ENCODE data around the gene TMBIM1.

Gene TMBIM1

DNA sequence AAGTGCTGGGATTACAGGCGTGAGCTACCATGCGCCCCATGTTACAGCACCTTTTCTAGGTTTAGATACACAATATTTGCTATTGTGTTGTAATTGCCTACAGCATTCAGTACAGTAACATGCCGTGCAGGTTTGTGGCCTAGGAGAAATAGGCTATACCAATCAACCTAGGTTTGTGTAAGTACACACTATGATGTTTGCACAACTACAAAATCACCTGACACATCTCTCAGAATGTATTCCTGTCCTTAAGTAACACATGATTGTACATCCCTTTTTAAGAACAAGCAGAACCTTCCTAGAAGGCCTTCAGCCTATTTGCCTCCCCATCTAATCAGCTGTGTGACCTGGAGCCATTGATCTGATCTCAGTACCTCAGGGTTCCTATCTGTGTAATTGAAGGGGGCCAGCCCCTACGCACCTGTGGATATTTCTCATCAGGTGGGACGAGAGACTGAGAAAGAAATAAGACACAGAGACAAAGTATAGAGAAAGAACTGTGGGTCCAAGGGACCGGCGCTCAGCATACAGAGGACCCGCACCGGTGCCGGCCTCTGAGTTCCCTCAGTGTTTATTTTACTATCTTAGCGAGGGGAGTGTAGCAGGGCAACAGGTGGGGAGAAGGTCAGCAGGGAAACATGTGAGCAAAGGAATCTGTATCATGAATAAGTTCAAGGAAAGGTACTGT lies 18.7 kb upstream of the TMBIM1 start:
- no peak overlapping the region for H3K4me3 ChIP-seq (ENCODE audit: low read length)
- no peak for TF ChIP-seq ZNF274 (IDR thresholded peaks at IDR 0.05; ENCODE audit: low read depth, low read length)

DNA sequence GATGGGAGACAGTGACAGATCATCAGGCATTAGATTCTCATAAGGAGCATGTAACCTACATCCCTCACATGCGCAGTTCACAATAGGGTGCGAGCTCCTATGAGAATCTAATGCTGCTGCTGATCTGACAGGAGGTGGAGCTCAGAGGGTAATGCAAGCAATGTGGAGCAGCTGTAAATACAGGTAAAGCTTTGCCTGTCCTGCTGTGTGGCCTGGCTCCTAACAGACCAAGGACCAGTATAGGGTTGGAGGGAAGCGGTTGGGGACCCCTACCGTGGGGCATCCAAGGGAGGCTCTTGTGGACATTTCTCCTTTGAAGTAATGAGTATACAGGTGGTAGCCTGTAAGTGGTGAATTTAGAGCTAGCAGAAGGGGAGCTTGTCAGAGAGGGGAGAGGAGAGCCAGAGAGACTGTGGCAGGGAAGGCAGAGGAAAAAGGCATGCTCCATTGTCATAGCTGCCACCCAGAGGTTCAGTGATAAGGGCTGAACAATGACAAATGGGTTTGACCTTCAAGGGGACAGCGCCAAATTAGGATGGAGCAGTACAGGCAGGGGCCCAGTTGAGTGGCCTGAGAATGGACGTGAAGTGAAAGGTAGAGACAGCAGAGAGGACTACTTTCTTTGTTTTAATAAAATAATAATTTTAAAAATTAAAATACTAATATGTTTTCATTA lies 15.2 kb upstream of the TMBIM1 start:
- H3K4me3 ChIP-seq (ENCODE audit: low read length) = no peak overlapping the region
- no peak for TF ChIP-seq ZNF274 (IDR thresholded peaks at IDR 0.05; ENCODE audit: low read depth, low read length)

- H3K4me3 ChIP-seq (ENCODE audit: low read length) = no peak overlapping the region
- no peak for TF ChIP-seq ZNF274 (IDR thresholded peaks at IDR 0.05; ENCODE audit: low read depth, low read length)
These were observed 14.0 kb upstream of the TMBIM1 start for GRCh38 chr2:218306184-218306920.

- H3K4me3 ChIP-seq (ENCODE audit: low read length) = no peak overlapping the region
These were observed 13.1 kb upstream of the TMBIM1 start for GRCh38 chr2:218305383-218305782.

GRCh38 chr2:218301176-218301819 lies 9.0 kb upstream of the TMBIM1 start:
- no peak overlapping the region for H3K4me3 ChIP-seq (ENCODE audit: low read length)
- TF ChIP-seq ZNF274 (IDR thresholded peaks at IDR 0.05; ENCODE audit: low read depth, low read length) = no peak

More at GRCh38 chr2:218305383-218305782, 13.1 kb upstream of the TMBIM1 start:
- no peak for TF ChIP-seq ZNF274 (IDR thresholded peaks at IDR 0.05; ENCODE audit: low read depth, low read length)

DNA sequence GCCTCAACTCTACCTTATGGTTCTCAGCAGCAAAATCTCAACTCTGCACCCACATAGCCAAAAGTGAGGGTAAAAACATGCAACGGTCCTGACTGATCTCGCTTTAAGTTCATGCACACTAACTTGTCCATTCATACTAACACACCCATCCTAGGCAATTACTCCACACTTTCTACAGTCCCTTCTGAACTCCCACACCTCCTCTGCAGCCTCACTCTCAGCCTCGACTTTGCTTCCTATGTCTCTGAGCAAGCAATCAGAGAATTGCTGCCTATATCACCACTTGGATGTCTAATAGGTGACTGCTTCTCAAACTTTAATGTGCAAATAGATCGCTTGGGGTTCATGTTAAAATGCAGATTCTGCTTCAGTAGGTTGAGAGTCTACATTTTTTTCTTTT lies 7.8 kb upstream of the TMBIM1 start:
- no peak for TF ChIP-seq ZNF274 (IDR thresholded peaks at IDR 0.05; ENCODE audit: low read depth, low read length)

GRCh38 chr2:218298314-218298875 lies 6.1 kb upstream of the TMBIM1 start:
- no peak for TF ChIP-seq ZNF274 (IDR thresholded peaks at IDR 0.05; ENCODE audit: low read depth, low read length)
- no peak overlapping the region for H3K4me3 ChIP-seq (ENCODE audit: low read length)

More for the DNA sequence above, 7.8 kb upstream of the TMBIM1 start:
- no peak overlapping the region for H3K4me3 ChIP-seq (ENCODE audit: low read length)

DNA sequence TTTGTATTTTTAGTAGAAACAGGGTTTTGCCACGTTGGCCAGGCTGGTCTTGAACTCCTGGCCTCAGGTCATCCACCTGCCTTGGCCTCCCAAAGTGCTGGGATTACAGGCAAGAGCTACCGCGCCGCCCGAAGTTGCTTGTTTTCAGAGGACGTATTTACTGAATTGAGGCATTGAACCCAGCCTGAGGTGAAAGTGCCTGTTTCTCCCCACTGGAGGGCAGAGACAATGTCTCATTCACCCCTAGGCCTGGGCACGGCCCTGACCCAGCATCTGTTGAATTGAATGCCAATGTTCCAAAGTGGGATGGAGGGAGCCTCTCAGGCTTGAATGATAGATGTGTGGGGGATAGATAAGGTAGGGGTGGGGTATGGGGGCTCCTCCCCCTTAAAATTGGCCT lies 4.5 kb upstream of the TMBIM1 start:
- H3K4me3 ChIP-seq (ENCODE audit: low read length) = no peak overlapping the region
- no peak for TF ChIP-seq ZNF274 (IDR thresholded peaks at IDR 0.05; ENCODE audit: low read depth, low read length)

DNA sequence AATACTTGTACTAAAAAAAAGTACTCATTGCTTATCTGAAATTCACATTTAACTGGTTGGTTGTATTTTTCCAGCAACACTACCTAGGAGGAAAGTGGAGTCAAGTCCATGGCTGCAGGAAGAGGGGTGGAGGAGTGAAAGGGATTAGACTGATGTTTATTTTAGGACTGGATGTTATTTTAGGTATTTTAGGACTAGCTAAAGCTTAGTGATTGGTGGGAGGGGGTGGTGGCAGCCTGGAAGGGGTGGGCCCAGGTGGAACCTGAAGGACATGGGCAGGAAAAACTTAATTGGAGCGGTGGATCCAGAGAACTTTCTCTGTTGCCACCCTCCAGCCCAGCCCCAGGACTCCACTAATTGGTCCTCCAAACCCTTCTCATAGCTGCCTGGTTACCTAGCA lies 3.9 kb upstream of the TMBIM1 start:
- no peak for TF ChIP-seq ZNF274 (IDR thresholded peaks at IDR 0.05; ENCODE audit: low read depth, low read length)
- H3K4me3 ChIP-seq (ENCODE audit: low read length) = no peak overlapping the region

DNA sequence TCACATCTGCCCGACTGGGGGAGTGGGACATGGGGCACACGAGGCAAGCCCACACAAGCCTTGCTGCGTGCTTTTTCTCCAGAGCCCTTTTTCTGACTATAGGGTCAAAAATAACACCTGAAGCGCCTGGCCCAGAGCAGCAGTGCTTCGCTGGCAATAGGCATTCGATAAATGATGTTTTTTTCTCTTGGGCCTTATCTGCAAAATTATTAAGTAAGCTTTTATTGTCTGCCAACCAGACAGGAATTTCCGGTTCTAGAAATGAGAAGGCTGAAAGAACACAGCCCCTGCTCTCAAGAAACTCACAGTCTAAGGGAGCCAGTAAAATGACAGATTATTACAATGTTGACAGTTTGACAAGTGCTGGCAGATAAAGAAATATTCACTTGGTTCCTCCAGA lies 2.7 kb upstream of the TMBIM1 start:
- no peak overlapping the region for H3K4me3 ChIP-seq (ENCODE audit: low read length)
- TF ChIP-seq ZNF274 (IDR thresholded peaks at IDR 0.05; ENCODE audit: low read depth, low read length) = no peak

DNA sequence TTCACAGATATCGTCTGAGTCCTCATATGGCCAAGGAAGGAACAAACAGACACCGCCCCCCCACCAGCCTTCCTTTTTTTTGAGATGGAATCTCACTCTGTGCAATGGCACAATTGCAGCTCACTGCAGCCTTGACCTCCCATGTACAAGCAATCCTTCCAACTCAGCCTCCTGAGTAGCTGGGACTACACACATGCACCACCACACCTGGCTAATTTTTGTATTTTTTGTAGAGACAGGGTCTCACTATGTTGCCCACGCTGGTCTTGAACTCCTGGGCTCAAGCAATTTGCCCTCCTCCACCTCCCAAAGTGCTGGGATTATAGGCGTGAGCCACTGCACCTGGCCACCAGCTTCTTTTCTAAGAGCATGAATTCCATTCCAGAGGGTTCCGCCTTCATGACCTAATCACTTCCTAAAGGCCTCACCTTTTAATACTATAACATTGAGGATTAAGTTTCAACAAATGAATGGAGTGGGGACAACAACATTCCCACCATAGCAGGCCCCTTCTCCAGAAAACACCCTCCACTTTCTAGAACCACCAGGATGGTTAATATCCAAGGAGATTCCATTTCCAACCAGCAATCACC lies 2.2 kb upstream of the TMBIM1 start:
- H3K4me3 ChIP-seq (ENCODE audit: low read length) = no peak overlapping the region
- no peak for TF ChIP-seq ZNF274 (IDR thresholded peaks at IDR 0.05; ENCODE audit: low read depth, low read length)

GRCh38 chr2:218293715-218294429 lies 1.6 kb upstream of the TMBIM1 start:
- no peak overlapping the region for H3K4me3 ChIP-seq (ENCODE audit: low read length)
- TF ChIP-seq ZNF274 (IDR thresholded peaks at IDR 0.05; ENCODE audit: low read depth, low read length) = no peak
